ENCODE results near the gene ANKRD44.

DNA sequence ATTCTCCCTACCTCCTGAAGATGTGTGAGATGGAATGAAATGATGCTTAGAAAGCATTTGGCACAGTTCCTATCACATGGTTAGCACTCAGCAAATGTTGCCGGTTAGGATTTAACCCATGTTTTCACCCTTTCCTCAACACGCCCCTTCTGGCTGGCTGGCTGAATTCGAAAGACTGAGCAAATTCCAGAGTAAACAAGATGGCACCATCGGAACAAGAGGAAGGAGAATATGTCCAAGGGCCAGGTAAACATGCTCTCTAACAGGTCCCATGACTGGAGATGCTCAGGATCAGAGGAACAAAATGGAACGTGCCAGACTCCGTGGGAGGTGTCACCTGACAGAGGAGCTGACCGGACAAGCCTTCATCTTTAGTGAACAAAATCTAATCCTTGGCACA is 145.6 kb downstream of the ANKRD44 start:
- TF ChIP-seq HMGA2 (CRISPR knock-in tag; IDR thresholded peaks at IDR 0.05) (no peak), ELF4 (CRISPR knock-in tag; IDR thresholded peaks at IDR 0.05; ENCODE audit: low read depth) (no peak), TCF7 (CRISPR knock-in tag; IDR thresholded peaks at IDR 0.05; ENCODE audit: low read depth) (no peak), ZNF423 (CRISPR knock-in tag; IDR thresholded peaks at IDR 0.05) (no peak), ATF2 (CRISPR knock-in tag; IDR thresholded peaks at IDR 0.05; ENCODE audit: borderline replicate concordance, low read depth) (no peak), AFF4 (CRISPR knock-in tag; IDR thresholded peaks at IDR 0.05; ENCODE audit: borderline replicate concordance) (no peak), CREB1 (CRISPR knock-in tag; IDR thresholded peaks at IDR 0.05) (no peak), CBFB (CRISPR knock-in tag; IDR thresholded peaks at IDR 0.05; ENCODE audit: low read depth) (no peak), FOXK1 (CRISPR knock-in tag; IDR thresholded peaks at IDR 0.05) (no peak), NFYB (CRISPR knock-in tag; conservative IDR thresholded peaks at IDR 0.05; ENCODE audit: low read depth) (no peak)
- TF ChIP-seq, protein P1, sequence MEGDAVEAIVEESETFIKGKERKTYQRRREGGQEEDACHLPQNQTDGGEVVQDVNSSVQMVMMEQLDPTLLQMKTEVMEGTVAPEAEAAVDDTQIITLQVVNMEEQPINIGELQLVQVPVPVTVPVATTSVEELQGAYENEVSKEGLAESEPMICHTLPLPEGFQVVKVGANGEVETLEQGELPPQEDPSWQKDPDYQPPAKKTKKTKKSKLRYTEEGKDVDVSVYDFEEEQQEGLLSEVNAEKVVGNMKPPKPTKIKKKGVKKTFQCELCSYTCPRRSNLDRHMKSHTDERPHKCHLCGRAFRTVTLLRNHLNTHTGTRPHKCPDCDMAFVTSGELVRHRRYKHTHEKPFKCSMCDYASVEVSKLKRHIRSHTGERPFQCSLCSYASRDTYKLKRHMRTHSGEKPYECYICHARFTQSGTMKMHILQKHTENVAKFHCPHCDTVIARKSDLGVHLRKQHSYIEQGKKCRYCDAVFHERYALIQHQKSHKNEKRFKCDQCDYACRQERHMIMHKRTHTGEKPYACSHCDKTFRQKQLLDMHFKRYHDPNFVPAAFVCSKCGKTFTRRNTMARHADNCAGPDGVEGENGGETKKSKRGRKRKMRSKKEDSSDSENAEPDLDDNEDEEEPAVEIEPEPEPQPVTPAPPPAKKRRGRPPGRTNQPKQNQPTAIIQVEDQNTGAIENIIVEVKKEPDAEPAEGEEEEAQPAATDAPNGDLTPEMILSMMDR (IDR thresholded peaks at IDR 0.05): no peak
